ENCODE data around the gene HECTD2.
"Not testable (repeated sequence)": the region's sequence is repeated elsewhere in the genome, so short reads cannot be mapped to it uniquely, and the experiment has no call there.

Gene HECTD2

GRCh38 chr10:91528080-91528479 lies 117.9 kb downstream of the HECTD2 start:
- H3K27ac ChIP-seq (replicated peaks), result no peak overlapping the region
- H3K4me3 ChIP-seq (replicated peaks; ENCODE audit: insufficient read depth, low read length), result no peak overlapping the region
- no peak for DNase-seq (ENCODE audit: low read depth in 1 of 2, low spot score in 1 of 2)
- no peaks in the 10 kb centered on the region for H3K27me3 ChIP-seq (ENCODE audit: insufficient read depth, poor library complexity, severe bottlenecking)
- TF ChIP-seq SPI1 (IDR thresholded peaks at IDR 0.05; ENCODE audit: borderline replicate concordance, low read depth), result no peak
- TF ChIP-seq CTCF (IDR thresholded peaks at IDR 0.05; ENCODE audit: insufficient read depth, low read length), result no peak
- no peak for TF ChIP-seq POLR2AphosphoS5 (IDR thresholded peaks at IDR 0.05; ENCODE audit: low read depth)
- no peak for TF ChIP-seq GABPA (IDR thresholded peaks at IDR 0.05; ENCODE audit: low read depth)
- no peak for TF ChIP-seq REST (IDR thresholded peaks at IDR 0.05; ENCODE audit: insufficient replicate concordance, low read depth)

GRCh38 chr10:91528768-91529167 lies 118.6 kb downstream of the HECTD2 start:
- TF ChIP-seq POLR2AphosphoS5 (IDR thresholded peaks at IDR 0.05; ENCODE audit: low read depth) (no peak), REST (IDR thresholded peaks at IDR 0.05; ENCODE audit: insufficient replicate concordance, low read depth) (no peak), CTCF (IDR thresholded peaks at IDR 0.05; ENCODE audit: insufficient read depth, low read length) (no peak), GABPA (IDR thresholded peaks at IDR 0.05; ENCODE audit: low read depth) (no peak), SPI1 (IDR thresholded peaks at IDR 0.05; ENCODE audit: borderline replicate concordance, low read depth) (no peak)
- H3K27ac ChIP-seq (replicated peaks), result no peak overlapping the region
- no peak overlapping the region for H3K4me3 ChIP-seq (replicated peaks; ENCODE audit: insufficient read depth, low read length)
- H3K27me3 ChIP-seq (ENCODE audit: insufficient read depth, poor library complexity, severe bottlenecking), result no peaks in the 10 kb centered on the region
- no peak for DNase-seq (ENCODE audit: low read depth in 1 of 2, low spot score in 1 of 2)

GRCh38 chr10:91534789-91535188 lies 124.6 kb downstream of the HECTD2 start:
- H3K27me3 ChIP-seq (ENCODE audit: insufficient read depth, poor library complexity, severe bottlenecking); H3K4me3 ChIP-seq (replicated peaks; ENCODE audit: insufficient read depth, low read length); DNase-seq (ENCODE audit: low read depth in 1 of 2, low spot score in 1 of 2); H3K27ac ChIP-seq (replicated peaks): not testable (repeated sequence)

- Histone ChIP-seq H3K27ac (replicated peaks) (no peak overlapping the region), H3K27me3 (ENCODE audit: insufficient read depth, poor library complexity, severe bottlenecking) (no peaks in the 10 kb centered on the region), H3K4me3 (replicated peaks; ENCODE audit: insufficient read depth, low read length) (no peak overlapping the region)
- TF ChIP-seq GABPA (IDR thresholded peaks at IDR 0.05; ENCODE audit: low read depth), result no peak
- no peak for TF ChIP-seq REST (IDR thresholded peaks at IDR 0.05; ENCODE audit: insufficient replicate concordance, low read depth)
- no peak for TF ChIP-seq POLR2AphosphoS5 (IDR thresholded peaks at IDR 0.05; ENCODE audit: low read depth)
- TF ChIP-seq SPI1 (IDR thresholded peaks at IDR 0.05; ENCODE audit: borderline replicate concordance, low read depth), result no peak
- TF ChIP-seq CTCF (IDR thresholded peaks at IDR 0.05; ENCODE audit: insufficient read depth, low read length), result no peak
- DNase-seq (ENCODE audit: low read depth in 1 of 2, low spot score in 1 of 2), result no peak
These were observed 126.0 kb downstream of the HECTD2 start for GRCh38 chr10:91536111-91536510.

Measured in HL-60 (cell line).